Heart left ventricle (tissue), 16 donors: ENCODE results near the gene ELAVL3. TPM values are rescaled to one million over a fixed set of nuclear protein-coding genes. Genes with fewer than 3 reads are reported as not detected.
"Not testable (repeated sequence)": the region's sequence is repeated elsewhere in the genome, so short reads cannot be mapped to it uniquely, and the experiment has no call there.

Experiments
- ATAC-seq, 4 donors: fragments of 200-7000 bp; cut with Tn5 transposase; one replicate each; pipeline ENCODE4 v1.9.1; 2020 to 2022; ENCODE audit warnings: moderate library complexity in 4 of 4, mild to moderate bottlenecking in 3 of 4, moderate number of reproducible peaks in 1 of 4
- DNase-seq, 5 donors: peaks; one replicate each; pipeline ENCODE4 v3.0.0-alpha.2; 2020
- H3K27ac ChIP-seq, 12 donors: fragments of 200-600 bp; sonication (generic) in 4 of 12; one replicate each; pipeline versions ENCODE4 v1.5.0 to v1.8.0; 2016 to 2022; ENCODE audit warnings: mild to moderate bottlenecking in 2 of 12
- H3K27me3 ChIP-seq, 9 donors: fragments of 200-600 bp; sonication (generic) in 2 of 9; one replicate each; pipeline versions ENCODE4 v1.5.1 to v1.8.0; 2016 to 2022; ENCODE audit warnings: mild to moderate bottlenecking in 3 of 9
- H3K36me3 ChIP-seq, 9 donors: fragments of 200-600 bp; sonication (generic) in 2 of 9; one replicate each; pipeline versions ENCODE4 v1.5.0 to v1.8.0; 2018 to 2022; ENCODE audit warnings: mild to moderate bottlenecking in 2 of 9
- H3K4me1 ChIP-seq, 12 donors: fragments of 200-600 bp; sonication (generic) in 4 of 12; one replicate each; pipeline versions ENCODE4 v1.5.0 to v1.8.0; 2016 to 2022; ENCODE audit warnings: mild to moderate bottlenecking in 3 of 12
- H3K4me3 ChIP-seq, 12 donors: fragments of 200-600 bp; sonication (generic) in 4 of 12; one replicate each; pipeline versions ENCODE4 v1.5.0 to v1.8.0; 2017 to 2022; ENCODE audit warnings: mild to moderate bottlenecking in 9 of 12, moderate library complexity in 4 of 12
- H3K9me3 ChIP-seq, 12 donors: fragments of 200-600 bp; sonication (generic) in 4 of 12; one replicate each; pipeline versions ENCODE4 v1.5.0 to v1.8.0; 2016 to 2022; ENCODE audit warnings: mild to moderate bottlenecking in 1 of 12
- POLR2A ChIP-seq, 2 donors: fragments of 450-650 bp; IDR thresholded peaks; one replicate each; pipeline ENCODE4 v1.6.1; 2017; ENCODE audit warnings: antibody characterized with exemption in 2 of 2, mild to moderate bottlenecking in 2 of 2, moderate library complexity in 2 of 2
- WGBS, 4 donors: extraction: QIAGEN DNeasy Blood & Tissue Kit in 2 of 4; methylation state at CpG; one replicate each; pipeline versions ENCODE4 v1.1.5 to v1.1.7; 2013 to 2018; 5-methylcytosine and 5-hydroxymethylcytosine counted together
- intact Hi-C, 10 donors: fragments of 100-400 bp; cut with DNase I; formaldehyde crosslinking; loops; one replicate each; pipeline versions ENCODE4 v1.11.1 to v1.14.2; 2022
- polyA plus RNA-seq, 2 donors: library from polyadenylated mRNA; stranded (reverse); fragments of 200-250 nt; gene quantifications; one replicate each; pipeline ENCODE4 v1.2.3, GENCODE V29; 2013
- total RNA-seq, 9 donors: library from RNA; depleted of rRNA in 2 of 9; stranded (reverse); fragments of >200 nt in 2 of 9; fragmentation: NEBNext Ultra II Directional in 3 of 9; extraction: Animal tissue kit (Norgen Biotek cat#: 25700) in 3 of 9; gene quantifications; one replicate each; pipeline versions ENCODE4 v1.1.0 to v1.2.4, GENCODE V29; 2016 to 2023
- TF ChIP-seq, protein P1 (sequence below), 12 donors: fragments of 200-600 bp; sonication (generic) in 4 of 12; IDR thresholded peaks; one replicate each; pipeline versions ENCODE4 v1.5.0 to v1.8.0; 2018 to 2022; ENCODE audit warnings: antibody characterized with exemption in 12 of 12, mild to moderate bottlenecking in 5 of 12
- donor health status: ischemic (EF 13 %, LVEDD 7.1; RV severe dilation, severe dysfunction).
- donor health status: healthy with polysubstance abuse.
- donor health status: DM: no; HTN: yes; CAD: no.
- donor health status: DM: no; HTN: no; CAD: no.
- donor health status: ischemic (EF 25% LVEDD 6.9; RV normal size, moderate dysfunction).
- donor health status: ischemic (EF 25% LVEDD 5.7; RV mildly dilated, moderate dysfunction).
- donor health status: healthy.
- donor health status: DM: yes; HTN: yes; CAD: no.
- donor health status: ischemic (EF 35%, LVEDD 5.7; RV mildly dilated, moderate dysfunction).
- donor health status: nonischemic (EF 11% LVEDD 7.7; RV severe dilation, severe dysfunction).
- donor health status: DM: yes; HTN: yes; CAD: no.
- donor health status: PGD.
- donor health status: ischemic (EF 29% LVEDD 5.4; RV normal size, mild dysfunction).
- donor health status: nonischemic (EF 23%, LVEDD 6.1; RV moderate dilation, normal function).

The ELAVL3 gene
- total and polyA plus RNA-seq, 11 donors: 0.03 to 0.75 (median 0.22) TPM; not detected in 1

DNA sequence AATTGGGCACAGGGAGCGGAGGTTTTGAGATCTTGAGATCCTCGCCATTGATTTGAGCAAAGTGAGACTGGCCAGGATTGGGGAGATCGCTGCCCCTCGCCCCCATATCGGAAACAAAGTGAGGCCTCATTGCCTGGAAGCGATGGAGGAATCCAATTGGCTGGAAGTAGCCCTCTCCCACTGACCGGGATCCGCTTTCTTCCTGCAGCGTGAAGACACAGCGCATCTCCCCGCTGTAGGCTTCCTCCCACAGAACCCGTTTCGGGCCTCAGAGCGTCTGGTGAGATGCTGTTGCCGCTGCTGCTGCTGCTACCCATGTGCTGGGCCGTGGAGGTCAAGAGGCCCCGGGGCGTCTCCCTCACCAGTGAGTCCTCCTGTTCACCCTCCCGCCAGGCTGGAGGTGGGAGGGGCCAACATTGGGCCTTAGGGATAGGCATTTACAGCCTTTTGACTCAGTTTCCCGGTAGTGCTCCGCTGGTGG, 45.0 kb downstream of the ELAVL3 start:
- intact Hi-C loops: loop anchor here in 6 of 10 donors (1.0 to 10.0 kb wide), 8 partner anchors 49 to 301 kb away; partner anchors contain the start of genes SWSAP1 (in 3 of the 6), EPOR (in 2 of the 6), CCDC159 (in 1 of the 6) and ELAVL3 (in 1 of the 6)
- Histone ChIP-seq H3K36me3 (peaks cover 0 to 46% (median 36%) of the 10 kb centered on the region in 9 donors), H3K4me3 (peak overlapping the region; percentile 64 to 90 (median 80)), H3K9me3 (no peaks in the 10 kb centered on the region), H3K4me1 (peaks cover 0 to 22% (median 17%) of the 10 kb centered on the region in 12 donors), H3K27ac (peak overlapping the region in 11 of 12 donors; percentile 53 to 86 (median 78)), H3K27me3 (no peaks in the 10 kb centered on the region)
- TF ChIP-seq, protein P1, sequence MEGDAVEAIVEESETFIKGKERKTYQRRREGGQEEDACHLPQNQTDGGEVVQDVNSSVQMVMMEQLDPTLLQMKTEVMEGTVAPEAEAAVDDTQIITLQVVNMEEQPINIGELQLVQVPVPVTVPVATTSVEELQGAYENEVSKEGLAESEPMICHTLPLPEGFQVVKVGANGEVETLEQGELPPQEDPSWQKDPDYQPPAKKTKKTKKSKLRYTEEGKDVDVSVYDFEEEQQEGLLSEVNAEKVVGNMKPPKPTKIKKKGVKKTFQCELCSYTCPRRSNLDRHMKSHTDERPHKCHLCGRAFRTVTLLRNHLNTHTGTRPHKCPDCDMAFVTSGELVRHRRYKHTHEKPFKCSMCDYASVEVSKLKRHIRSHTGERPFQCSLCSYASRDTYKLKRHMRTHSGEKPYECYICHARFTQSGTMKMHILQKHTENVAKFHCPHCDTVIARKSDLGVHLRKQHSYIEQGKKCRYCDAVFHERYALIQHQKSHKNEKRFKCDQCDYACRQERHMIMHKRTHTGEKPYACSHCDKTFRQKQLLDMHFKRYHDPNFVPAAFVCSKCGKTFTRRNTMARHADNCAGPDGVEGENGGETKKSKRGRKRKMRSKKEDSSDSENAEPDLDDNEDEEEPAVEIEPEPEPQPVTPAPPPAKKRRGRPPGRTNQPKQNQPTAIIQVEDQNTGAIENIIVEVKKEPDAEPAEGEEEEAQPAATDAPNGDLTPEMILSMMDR (IDR thresholded peaks at IDR 0.05): no peak
- no peak for TF ChIP-seq POLR2A (IDR thresholded peaks at IDR 0.05)
- no peak for DNase-seq
- ATAC-seq: no peak
- WGBS, 4 donors: 3 to 12% (median 4%) methylated on average over 12 to 21 of the region's 21 CpGs

DNA sequence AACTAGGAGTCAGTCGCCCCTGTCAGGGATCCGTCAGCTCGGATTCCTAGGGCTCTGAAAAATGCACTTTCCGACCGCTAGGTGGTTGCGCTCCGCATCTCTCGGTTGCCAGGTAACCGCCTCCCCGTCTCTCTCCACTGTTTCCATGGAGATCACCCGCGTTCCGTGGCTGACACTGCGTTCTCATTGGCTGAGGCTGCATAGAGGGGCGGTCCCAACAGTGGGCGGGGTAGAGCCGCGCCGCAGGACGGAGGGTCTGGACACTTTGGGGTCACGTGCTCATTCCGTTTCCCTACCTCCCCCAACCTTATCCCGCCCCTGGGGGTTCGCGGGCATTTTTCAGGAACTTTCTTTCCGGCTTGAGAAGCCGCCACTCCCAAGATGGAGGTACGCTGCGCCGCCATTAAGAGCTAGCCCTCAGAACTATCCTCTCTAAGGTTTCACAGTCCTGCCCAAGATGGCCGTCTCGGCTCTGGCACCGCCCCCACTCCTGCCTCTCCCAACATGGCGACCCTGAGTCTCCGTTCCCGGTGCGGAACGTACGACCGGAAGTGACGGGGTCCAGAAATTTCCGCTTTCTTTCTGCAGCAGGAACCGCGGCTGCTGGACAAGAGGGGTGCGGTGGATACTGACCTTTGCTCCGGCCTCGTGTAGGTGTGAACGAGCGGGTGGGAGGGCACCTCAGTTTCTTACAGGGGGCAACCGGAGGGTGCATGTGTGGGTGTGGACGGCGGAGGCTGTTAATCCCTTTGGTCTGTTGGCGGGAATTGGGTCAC, 45.6 kb downstream of the ELAVL3 start, which contains the start of the genes ODAD3 and PRKCSH:
Gene ODAD3 (minus strand): TSS at position 65 of the 776 bp plus-strand sequence. CDS start 105 bp downstream, outside the sequence.
Gene PRKCSH (plus strand): TSS at position 579 of the 776 bp plus-strand sequence. CDS start 483 bp downstream, outside the sequence.
- intact Hi-C loops: loop anchor here in 6 of 10 donors (1.0 to 10.0 kb wide), 8 partner anchors 50 to 300 kb away; partner anchors contain the start of genes SWSAP1 (in 3 of the 6), EPOR (in 2 of the 6), CCDC159 (in 1 of the 6) and ELAVL3 (in 1 of the 6)
- ATAC-seq (peak; percentile 98 to 99 (median 98)), DNase-seq (peak; percentile 99)
- Histone ChIP-seq H3K4me1 (peaks cover 0 to 22% (median 17%) of the 10 kb centered on the region in 12 donors), H3K27me3 (no peaks in the 10 kb centered on the region), H3K27ac (peak within 1 kb of the TSS in 11 of 12 donors; percentile 73 to 86 (median 81)), H3K36me3 (peaks cover 0 to 40% (median 30%) of the 10 kb centered on the region in 9 donors), H3K4me3 (peak within 1 kb of the TSS; percentile 64 to 90 (median 80)), H3K9me3 (no peaks in the 10 kb centered on the region)
- 0 to 1% (median 0%) methylated on average over 31 to 53 of the region's 53 CpGs for WGBS, 4 donors
- TF ChIP-seq, protein P1 (IDR thresholded peaks at IDR 0.05): peak; percentile 69 to 90 (median 87)
- peak in 1 of 2 donors; percentile 53 for TF ChIP-seq POLR2A (IDR thresholded peaks at IDR 0.05)

DNA sequence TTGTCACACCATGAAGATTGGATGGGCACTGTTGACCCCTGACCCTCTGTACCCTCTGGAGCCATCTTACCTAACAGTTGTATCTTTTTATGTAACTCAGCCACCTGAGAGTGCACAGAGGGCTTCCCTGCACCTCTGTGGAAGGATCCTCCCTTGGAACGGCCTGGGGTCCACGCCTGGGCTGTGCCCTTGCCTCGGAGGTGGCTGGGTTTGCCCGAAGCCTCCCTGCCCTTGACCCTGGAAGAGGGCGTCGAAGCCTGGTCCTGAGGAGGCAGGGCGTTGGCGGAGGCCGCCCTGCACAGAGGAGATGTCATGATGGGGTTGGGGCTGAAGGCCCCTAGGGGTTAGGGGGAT, 46.2 kb downstream of the ELAVL3 start:
- intact Hi-C loops: loop anchor here in 7 of 10 donors (1.0 to 10.0 kb wide), 8 partner anchors 50 to 300 kb away; partner anchors contain the start of genes EPOR (in 3 of the 7), SWSAP1 (in 3 of the 7), CCDC159 (in 1 of the 7) and ELAVL3 (in 1 of the 7)
- Histone ChIP-seq H3K27ac (peak overlapping the region in 11 of 12 donors; percentile 70 to 86 (median 81)), H3K4me1 (peaks cover 0 to 22% (median 17%) of the 10 kb centered on the region in 12 donors), H3K9me3 (no peaks in the 10 kb centered on the region), H3K27me3 (no peaks in the 10 kb centered on the region), H3K4me3 (peak overlapping the region in 11 of 12 donors; percentile 20 to 90 (median 78)), H3K36me3 (peaks cover 0 to 34% (median 24%) of the 10 kb centered on the region in 9 donors)
- ATAC-seq: no peak
- no peak for TF ChIP-seq POLR2A (IDR thresholded peaks at IDR 0.05)
- TF ChIP-seq, protein P1 (IDR thresholded peaks at IDR 0.05): no peak
- DNase-seq: no peak
- WGBS, 4 donors: 6 to 10% (median 8%) methylated on average over 7 to 9 of the region's 9 CpGs

DNA sequence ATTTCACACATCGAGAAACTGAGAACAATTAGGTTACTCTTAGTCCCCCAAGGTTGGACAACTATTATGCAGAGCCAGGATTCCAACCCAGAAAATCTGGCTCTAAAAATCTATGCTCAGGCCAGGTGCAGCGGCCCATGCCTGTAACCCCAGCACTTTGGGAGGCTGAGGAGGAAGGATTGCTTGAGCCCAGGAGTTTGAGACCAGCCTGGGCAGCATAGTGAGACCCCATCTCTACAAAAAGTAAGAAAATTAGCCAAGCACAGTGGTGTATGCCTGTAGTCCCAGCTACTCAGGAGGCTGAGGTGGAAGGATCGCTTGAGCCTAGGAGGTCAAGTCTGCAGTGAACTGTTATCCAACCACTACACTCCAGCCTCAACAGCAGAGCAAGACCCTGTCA, 47.3 kb downstream of the ELAVL3 start:
- not testable (repeated sequence) for H3K9me3 ChIP-seq, H3K4me3 ChIP-seq, H3K27me3 ChIP-seq, H3K27ac ChIP-seq, DNase-seq, ATAC-seq
- intact Hi-C loops: loop anchor here in 5 of 10 donors (5.0 to 10.0 kb wide), 5 partner anchors 49 to 299 kb away; partner anchors contain the start of genes EPOR (in 2 of the 5), ELAVL3 (in 1 of the 5) and TSPAN16 (in 1 of the 5)
- H3K36me3 ChIP-seq: peaks cover 0 to 22% (median 16%) of the 10 kb centered on the region in 9 donors
- 96 to 100% (median 98%) methylated on average over 1 to 3 of the region's 3 CpGs for WGBS, 4 donors
- H3K4me1 ChIP-seq: peaks cover 0 to 22% (median 17%) of the 10 kb centered on the region in 12 donors
